Raji (cell line): ENCODE measurements around the gene BOLA1.
A peak's percentile ranks its signal among the peaks of the same experiment; 100 is the strongest.

Experiments
- POLR2A ChIP-seq: IDR thresholded peaks from 2 replicates; pipeline ENCODE4 v1.6.1; 2011; ENCODE audit warnings: low read depth, low read length, control low read depth; ENCODE audit not compliant: insufficient read depth

The BOLA1 gene

DNA sequence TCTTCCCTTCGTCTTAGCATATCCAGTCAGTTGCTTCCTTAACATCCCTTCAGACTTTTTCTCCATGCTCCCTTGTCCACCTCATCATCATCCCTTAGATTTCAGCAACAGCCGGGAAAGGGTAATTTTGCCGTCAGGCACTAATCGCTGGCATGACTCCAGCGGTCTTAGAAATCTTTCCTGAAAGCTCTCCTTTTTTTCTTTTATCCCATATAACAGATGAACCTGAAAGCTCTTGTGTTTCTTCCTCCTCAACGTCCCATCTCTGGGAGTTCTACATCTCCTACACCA, 10.4 kb upstream of the BOLA1 start:
- TF ChIP-seq POLR2A: no peak

DNA sequence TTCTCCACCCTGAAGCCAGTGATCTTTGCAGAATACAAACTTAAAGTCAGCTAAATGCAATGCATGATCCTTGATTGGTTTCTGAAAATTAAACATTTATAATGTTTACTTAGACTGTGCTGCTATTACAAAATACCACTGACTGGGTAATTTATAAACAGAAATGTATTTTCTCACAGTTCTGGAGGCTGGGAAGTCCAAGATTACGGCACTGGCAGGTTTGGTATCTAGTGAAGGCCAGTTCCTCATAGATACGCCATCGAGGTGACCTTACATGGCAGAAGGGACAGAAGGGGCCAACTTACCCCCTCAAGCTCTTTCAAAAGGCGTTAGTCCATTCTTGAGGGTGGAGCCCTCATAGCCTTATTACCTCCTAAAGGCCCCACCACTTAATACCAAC, 2.8 kb upstream of the BOLA1 start:
- no peak for TF ChIP-seq POLR2A

DNA sequence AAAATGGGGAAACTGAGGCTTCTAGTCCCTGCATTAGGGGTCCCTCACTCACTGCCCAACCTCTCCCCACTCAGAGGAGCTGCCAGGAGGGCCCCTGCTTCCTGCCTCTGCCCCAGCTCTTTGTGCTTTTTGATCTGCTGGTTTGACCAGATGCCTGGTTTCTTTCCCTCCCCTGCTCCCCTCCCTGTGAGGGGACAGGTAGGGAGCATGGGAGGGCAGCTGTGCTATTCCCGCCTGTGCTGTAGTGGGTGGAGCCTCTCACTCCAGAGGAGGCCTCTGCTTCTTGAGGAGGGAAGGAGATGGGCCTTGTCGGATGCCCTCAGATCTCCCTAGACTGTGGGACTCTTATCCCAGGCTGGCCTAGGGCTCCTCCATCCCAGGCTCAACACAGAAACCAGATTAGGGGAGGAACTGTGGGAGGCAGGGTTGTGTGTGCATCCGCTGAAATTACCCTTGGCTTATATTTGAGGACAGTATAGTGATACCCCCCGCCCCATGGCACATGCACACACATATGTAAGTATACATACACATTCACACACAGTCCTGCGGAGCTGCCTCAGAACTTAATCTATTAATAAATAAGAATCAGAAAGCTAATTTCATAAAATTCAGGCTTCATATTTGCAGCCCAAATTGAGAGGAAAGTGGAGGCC, 4.6 kb downstream of the BOLA1 start:
- no peak for TF ChIP-seq POLR2A

DNA sequence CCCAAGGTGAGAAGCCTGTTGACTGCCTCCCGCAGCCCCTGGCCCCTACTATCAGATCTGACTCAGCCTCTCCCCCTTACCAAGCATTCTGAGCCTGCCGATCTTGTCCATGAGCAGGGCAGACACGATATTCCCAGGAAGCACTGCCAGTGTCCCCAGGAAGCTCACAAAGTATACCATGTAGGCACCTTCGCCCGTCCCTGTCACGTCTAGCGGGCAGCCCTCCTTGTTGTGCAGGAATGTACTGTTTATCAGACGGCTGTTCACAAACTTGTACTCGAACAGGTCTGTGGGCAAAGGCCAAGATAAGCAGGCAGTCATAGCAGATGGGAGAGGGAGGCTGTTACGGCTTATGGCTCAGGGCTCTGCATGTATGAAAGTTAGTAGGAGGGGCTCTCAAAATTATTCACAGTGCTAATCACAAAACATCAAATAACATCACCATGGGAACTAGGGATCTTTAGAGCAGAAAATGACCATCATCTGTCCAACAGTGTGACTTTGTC, 7.3 kb downstream of the BOLA1 start:
- TF ChIP-seq POLR2A: no peak

DNA sequence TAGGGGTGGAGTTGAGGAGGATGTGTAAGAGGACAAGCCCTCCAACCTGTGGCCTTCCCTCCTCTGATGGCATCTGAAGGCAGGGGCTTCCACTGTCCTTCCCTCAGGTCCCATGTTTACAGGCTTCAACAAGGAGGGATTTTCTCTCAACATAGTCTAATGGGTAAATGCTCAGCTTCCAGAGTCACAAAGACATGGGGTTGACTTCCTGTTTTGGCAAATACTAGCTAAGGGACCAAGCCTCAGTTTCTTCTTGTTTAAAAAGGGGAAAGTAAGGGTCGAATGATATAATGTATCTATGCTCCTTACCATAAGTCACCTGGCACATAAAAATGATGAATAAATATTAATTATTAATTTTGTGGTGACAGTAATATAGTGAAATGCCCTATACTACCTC, 15.2 kb downstream of the BOLA1 start:
- no peak for TF ChIP-seq POLR2A

DNA sequence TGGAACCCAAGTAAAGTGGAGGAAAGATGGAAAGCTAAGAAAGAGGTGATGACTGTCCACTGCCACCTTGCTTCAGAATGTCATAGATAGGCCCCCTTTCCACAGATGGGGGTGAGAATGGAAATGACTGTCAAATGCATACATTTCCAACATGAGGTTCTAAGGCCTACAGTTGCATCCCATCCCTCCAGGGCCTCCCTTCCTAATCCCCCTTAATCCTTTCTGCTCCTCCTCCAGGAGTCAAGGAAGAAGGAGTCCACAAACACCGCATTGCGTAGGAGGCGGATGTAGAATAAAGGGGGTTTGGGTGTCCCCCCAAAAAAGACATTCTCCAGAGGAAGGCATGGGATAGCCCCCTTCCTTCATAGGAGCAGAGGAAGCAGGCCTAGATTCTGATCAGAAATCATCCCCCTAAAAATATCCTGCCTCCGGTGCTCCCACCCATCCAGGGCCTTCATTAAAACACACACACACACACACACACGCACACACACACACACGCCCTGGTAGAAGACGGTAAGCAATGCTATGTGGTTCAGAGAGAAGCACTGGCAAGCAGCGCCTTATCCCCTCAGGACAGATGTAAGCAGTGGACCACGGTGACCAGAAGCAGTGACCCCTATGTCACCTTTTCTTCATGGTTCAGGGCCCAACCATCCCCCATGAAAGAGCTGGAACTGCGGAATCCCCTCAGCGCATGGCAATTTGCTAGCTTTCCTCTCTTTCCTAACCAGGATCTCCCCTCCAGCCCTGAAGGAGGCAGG, 16.2 kb downstream of the BOLA1 start:
- no peak for TF ChIP-seq POLR2A

DNA sequence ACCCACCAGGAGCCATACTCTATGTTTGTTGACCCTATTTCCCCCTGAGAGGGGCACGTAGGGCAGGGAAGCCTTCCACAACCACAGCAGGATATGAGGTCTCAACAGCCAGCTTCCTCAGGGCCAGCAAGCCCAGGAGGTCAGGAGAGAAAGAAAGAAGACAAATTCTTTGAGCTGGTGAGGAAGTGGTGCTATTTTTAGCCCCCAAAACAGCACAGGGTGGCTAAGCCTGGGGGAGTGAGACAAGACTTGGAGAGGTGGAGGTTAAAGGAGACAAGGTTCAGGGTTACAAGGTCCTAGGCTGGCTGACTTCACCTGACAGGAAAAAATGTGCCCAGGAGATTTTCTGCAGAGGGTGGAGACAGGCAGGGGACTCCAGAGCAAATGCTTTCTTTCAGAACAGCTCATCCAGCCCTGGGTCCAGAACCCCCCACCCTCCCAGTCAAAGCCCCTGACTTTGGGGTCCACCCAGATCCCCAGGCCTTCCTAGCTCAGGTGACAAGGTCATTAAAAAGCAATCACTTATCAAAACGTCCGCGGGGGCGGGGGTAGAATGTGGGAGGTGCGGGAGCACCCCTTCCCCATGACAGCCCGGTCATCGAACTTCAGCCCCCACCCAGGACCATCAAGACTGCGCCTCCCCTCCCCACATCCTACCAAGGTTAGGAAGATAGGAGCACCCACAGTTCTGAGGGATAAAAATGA, 17.0 kb downstream of the BOLA1 start:
- TF ChIP-seq POLR2A: no peak

DNA sequence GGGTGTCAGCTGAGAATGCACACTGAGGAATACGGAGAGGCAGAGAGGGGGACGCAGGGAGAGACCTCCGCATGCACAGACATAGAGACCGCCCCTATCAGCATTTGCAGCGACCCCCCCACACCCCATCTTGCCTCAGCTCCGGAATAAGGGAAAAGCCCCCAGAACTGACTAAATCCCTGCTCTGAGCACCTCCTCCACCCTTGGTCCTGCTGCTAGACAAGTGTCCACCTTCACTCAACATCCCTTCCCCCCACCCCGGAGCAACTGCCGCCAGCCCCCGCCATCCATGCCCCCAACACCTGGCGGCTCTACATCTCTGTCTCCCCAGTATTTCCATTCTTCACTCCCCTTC, 17.5 kb downstream of the BOLA1 start:
- TF ChIP-seq POLR2A: no peak

DNA sequence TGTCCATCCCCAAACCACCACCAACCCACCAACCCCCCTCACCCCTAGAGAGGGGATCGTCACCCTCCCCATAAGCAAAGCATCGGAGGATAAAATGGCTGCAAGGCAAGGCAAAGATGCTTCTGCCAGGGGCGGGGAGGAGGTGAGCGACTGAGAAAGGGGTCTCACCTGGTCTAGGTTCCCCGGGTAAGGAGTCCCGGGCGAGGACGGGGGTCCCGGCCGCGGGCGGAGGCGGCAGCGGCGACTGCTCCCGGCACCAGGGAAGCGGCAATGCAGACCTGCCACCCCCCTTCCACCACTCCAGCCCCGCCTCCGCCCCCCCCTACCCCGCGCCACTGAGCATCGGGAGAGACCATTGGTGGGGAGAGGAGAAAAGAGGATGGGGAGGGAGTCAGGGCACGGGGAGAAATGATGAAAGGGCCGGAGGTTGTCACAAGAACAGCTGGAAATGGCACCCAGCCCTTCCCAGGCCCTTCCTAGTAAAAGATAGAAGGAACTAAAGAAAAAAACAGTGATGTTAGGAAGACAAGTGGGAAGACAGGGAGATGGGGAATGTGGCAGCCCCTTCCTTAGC, 18.3 kb downstream of the BOLA1 start, which contains the start of gene SV2A:
TSS of gene SV2A (minus strand) at position 274 of the 574 bp plus-strand sequence. CDS start 4,004 bp downstream, outside the sequence.
- TF ChIP-seq POLR2A: no peak

DNA sequence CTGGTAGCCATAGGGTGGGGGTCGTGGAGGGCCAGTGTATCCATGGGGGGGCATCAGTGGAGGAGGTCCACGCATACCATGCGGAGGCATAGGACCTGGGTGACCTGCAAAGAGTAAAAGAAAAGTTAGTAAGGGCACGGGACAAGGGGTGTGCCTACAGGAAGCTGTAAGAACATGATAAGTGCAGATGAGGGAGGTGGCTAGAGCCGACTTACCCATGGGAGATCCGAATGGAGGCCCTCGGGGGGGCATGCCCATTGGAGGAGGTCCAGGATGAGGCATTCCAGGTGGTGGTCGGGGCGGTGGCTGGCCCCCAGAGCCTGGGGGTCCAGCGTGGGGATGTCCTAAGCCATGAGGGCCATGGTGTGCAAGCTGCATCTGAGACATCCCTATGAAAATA, 24.3 kb downstream of the BOLA1 start:
- no peak for TF ChIP-seq POLR2A

DNA sequence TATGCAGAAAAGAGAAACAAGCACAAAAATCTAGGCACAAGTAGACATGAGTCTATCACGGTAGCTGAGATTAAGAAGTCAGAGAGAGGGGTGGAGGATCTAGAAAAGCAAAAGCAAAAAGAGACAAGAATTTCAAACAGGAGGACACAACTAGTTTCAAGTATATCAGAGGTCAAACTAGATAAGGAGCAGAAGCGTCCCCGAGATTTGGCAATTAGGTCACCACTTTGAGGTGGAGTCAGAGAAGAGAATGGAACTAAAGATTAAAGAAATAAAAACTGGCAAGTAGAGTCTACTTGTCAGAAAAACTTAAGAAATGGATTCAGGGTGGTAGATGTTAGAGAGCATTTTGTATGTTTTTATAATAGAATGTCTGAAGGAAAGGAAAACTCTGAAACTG, 26.0 kb downstream of the BOLA1 start:
- TF ChIP-seq POLR2A: no peak

DNA sequence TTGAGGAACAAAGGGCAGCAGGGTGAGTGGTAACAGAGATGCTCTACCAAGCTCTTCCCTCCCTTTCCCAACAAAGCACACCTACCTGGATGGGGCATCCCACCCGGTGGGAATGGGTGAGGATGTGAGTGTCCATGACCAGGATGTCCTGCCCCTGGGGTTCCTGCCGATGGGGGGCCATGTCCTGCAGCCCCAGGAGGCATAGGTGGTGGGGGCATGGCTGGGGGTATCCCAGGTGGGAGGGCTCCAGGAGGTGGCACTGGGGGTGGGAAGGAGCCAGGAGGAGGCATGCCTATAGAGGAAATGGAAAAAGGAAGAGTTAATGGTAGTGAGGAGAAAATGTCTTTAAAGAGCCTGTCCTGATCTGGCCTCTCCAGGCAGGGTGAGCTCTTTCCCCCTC, 26.4 kb downstream of the BOLA1 start:
- no peak for TF ChIP-seq POLR2A

DNA sequence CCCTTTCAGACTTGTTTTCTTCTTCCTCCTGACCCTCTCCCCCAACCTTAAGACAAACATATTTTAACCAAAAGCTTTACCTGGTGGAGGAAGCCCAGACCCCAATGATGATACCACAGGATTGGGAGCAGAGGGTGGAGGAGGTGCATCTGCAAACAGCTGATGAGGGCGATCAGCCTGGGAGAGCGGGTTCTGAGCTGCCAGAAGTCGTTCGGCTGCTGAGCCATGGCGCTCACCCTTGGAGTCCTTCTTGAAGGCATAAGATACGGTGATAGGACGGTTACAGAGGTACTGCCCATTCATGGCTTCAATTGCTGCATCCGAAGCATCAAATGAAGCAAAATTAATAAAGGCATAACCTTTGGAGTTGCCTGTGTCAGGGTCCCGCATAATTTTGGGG, 26.9 kb downstream of the BOLA1 start:
- no peak for TF ChIP-seq POLR2A

DNA sequence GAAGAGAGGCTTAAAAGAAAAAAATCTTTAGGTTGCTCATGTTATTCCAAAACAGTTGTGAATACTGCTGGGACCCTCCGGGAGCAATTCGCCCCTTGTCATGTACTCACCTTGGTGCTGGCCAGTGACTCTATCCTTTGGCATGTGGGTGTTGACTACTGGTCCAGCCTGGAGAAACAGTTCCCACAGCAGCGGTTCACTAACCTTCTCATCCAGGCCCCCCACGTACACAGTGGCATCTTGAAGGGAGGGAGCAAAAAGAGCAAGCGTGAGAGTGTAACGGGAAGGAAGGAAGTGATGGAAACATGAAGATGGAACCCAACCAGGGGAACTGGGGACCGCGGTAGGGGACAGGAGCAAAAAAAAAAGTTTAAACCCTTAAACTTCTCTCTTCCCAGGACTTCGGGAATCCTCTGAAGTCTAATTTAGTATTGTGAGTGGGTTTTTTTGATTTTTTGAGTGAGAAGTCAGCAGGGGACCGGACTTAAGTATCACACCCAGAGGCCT, 27.7 kb downstream of the BOLA1 start:
- TF ChIP-seq POLR2A: no peak

DNA sequence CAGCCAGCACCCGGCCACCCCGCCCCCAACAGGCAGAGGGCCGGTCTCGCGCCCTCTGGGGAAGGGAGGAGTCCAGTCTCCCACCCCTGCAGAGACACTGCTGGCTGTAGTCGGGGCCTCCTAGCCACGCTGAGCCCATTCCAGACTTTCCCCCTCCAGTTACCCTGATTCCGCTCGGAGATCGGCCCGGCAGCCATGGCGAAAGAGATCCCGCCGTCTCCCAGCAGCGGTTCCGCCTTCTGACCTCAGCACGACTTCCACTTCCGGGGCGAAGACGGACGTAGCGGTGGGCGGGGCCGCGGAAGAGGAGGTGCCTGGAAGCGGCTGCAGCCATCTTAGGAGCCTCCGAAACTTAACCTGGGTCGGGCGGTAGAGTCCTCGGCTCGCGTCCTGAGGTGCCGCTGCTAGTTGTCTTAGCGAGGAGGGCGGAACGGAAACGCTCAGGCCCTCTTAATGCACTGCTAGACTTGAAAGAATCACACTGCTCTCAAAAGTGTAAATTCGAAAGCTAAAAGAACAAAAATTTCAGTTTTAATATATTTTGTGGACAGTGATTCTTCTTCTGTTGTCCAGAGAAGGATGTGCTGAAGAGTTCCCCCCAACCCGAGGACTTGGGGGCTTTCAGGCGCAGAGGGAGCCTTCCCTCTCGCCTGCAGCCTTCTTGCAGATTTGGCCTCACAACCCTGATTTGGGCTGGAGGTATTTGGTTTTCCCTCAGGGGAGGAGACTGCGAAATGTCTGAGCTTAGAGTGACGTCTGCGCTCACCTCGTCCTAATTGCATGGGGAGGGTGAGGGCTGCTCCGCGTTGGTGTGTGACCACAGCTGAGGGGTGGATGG, 28.4 kb downstream of the BOLA1 start, which contains the start of gene SF3B4:
TSS of gene SF3B4 (minus strand) at position 241 of the 838 bp plus-strand sequence. CDS start at position 197, 44 bp downstream.
- TF ChIP-seq POLR2A: peak; percentile 93
